Stimulated activated CD4-positive, alpha-beta T cell treated with anti-CD3 and anti-CD28 coated beads, Interleukin-1b, Interleukin-23, amount 100 ng/mL, for 48 hours (primary cell): ENCODE data around the gene GNAL.
"Not testable (repeated sequence)": the region's sequence is repeated elsewhere in the genome, so short reads cannot be mapped to it uniquely, and the experiment has no call there.

Experiments
- DNase-seq: peaks from one replicate; pipeline ENCODE4 v3.0.0-alpha.2; 2020

The GNAL gene

GRCh38 chr18:11688972-11689668 is at the start of gene GNAL:
Gene GNAL, plus strand, starts transcription at chr18:11689264. Its CDS starts 300 bp downstream, at chr18:11689564.
- DNase-seq = peak; percentile 66

GRCh38 chr18:11647310-11647709 is 41.8 kb upstream of the GNAL start:
- DNase-seq = not testable (repeated sequence)

DNA sequence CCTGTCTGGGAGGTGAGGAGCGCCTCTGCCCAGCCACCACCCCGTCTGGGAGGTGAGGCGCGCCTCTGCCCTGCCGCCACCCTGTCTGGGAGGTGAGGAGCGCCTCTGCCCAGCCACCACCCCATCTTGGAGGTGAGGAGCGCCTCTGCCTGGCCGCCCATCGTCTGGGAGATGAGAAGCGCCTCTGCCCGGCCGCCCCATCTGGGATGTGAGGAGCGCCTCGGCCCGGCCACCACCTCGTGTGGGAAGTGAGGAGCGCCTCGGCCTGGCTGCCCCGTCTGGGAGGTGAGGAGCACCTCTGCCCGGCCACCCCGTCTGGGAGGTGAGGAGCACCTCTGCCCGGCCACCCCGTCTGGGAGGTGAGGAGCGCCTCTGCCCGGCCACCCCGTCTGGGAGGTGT is 41.3 kb upstream of the GNAL start:
- not testable (repeated sequence) for DNase-seq

DNA sequence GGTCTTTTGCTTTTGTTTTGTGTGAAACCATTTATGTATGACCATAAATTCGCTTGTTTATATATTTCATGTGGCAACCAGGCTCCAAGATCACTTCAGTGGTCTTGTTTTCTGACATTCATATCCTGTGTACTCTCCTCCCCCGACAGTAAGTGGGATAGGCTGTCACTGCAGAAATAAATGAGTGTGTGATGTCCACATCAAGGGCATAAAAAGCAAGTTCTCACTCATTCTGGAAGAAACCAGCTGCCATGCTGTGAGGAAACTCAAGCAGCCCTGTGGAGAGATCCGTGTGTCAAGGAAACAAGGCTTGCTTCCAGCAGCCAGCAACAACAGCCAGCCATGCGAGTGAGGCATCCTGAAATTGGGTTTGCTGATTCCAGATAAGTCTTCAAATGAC is 39.2 kb upstream of the GNAL start:
- no peak for DNase-seq

DNA sequence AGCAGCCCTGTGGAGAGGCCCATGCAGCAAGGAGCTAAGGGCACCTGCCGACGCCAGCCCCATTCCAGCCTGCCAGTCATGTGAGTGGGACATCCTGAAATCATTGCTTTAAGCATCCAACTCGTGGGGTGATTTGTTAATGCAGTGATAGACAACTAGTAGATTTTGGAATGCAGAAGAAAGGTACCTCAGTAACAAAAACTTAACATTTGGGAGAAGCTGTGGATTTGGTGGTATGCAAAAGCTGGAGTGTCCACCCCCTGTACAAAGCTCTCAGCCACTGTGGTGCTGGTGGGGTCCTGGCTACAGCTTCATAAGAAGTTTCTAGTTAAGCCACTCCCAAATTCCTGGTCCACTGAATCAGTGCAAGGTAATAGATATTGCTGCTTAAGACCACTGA is 37.2 kb upstream of the GNAL start:
- DNase-seq = no peak

- DNase-seq = no peak
Measured at GRCh38 chr18:11653521-11653920, 35.5 kb upstream of the GNAL start.

GRCh38 chr18:11654736-11655605 is 34.1 kb upstream of the GNAL start:
- peak; percentile 47 for DNase-seq

GRCh38 chr18:11655606-11655932 is 33.5 kb upstream of the GNAL start:
- DNase-seq = no peak

DNA sequence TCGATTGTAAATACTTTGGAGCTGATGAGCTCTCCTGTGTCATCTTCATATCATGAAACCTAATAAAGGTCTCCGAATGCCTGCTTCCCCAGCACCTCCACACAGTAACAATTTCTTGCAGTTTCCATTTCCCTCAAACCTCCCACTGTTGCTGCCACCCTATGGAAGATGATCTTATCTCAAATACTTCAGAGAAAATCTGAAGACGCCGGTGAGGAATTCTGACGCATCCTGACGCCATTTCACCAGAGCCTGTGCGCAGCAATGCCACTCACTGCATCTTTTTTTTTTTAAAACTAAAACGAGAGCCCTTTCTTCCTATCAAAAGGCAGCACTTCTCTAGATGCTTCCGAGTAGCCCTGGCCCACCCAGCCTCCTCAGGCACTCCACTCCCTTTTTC is 31.9 kb upstream of the GNAL start:
- no peak for DNase-seq

DNA sequence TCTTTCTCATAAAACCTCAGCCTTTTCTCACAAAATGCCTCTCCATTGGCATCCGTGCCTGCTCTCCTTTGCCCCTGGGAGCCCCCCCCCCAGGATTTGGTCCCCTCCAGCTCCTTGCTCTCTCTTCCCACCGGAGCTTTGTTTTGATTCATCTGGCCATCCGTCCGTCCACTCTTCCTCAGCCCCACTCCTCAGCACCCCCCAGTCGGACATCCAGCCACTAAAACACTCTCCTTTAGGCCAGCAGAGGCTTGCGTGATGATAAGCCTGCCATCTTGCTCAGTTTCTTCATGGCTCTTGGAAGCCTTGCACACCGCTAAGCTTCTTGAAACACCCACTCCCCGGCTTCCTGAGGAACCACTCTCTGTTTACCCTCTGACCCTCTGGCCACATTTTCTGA is 31.5 kb upstream of the GNAL start:
- DNase-seq = no peak

GRCh38 chr18:11658019-11658418 is 31.0 kb upstream of the GNAL start:
- no peak for DNase-seq

DNA sequence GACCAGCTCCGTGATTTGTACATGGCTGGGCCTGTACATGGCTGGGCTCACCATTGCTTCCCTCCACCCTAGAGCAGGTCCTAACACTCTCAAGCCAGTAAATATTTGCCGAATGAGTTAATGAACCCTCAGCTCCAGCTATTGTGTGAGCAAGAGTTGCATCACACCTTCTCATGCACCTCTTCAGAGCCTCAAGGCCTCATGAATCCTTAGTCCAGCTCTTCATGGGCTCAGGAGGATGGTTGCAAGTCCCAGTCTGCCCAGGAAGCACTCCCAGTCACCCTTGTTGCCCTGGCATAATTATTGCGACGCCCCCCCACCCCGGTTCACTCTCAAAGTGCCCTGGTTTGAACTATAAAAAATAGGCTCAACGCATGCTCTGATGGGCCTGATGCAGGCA is 30.1 kb upstream of the GNAL start:
- DNase-seq = no peak

GRCh38 chr18:11660691-11661090 is 28.4 kb upstream of the GNAL start:
- DNase-seq = no peak

DNA sequence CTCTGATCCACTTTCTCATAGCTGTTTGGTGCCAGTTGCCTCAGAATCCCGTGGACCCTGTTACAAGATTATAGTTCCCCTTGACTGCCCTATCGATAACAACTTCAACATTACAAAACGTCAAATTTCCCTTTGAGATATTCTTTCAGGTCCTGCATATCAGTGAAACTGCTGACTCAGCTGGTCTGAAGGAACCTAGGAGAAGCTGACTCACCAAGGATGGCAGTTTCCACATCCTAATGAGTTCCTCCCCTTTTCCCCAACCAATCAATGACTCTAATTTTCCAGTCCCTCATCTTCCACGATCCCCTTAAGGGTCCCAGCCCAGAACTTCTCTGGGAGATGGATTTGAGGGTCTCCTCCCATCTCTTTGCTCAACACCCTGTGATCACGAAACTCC is 27.6 kb upstream of the GNAL start:
- no peak for DNase-seq

GRCh38 chr18:11663439-11664029 is 25.5 kb upstream of the GNAL start:
- no peak for DNase-seq

GRCh38 chr18:11664286-11664685 is 24.8 kb upstream of the GNAL start:
- no peak for DNase-seq

- DNase-seq = no peak
Measured at GRCh38 chr18:11665146-11665545, 23.9 kb upstream of the GNAL start.

DNA sequence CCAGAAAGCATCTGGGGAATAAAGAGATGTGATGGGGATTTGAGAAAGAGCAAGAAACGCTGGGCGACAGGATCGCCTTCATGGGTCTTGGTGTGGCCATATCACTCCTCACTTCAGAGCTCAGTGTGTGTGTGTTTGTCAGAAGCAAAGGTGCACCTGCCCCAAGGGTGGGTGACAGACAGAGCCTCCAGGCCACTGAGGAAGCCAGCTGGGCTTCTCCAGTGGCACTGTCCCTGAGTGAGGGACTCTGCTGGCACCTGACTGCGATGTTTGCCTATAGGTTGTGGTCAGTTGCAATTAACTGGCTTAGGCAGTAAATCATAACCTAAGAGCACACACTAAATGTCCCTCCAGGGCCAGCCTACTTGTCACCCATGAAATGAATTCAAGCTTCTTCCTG is 23.5 kb upstream of the GNAL start:
- no peak for DNase-seq

GRCh38 chr18:11666176-11666575 is 22.9 kb upstream of the GNAL start:
- no peak for DNase-seq

GRCh38 chr18:11666831-11667230 is 22.2 kb upstream of the GNAL start:
- no peak for DNase-seq

DNA sequence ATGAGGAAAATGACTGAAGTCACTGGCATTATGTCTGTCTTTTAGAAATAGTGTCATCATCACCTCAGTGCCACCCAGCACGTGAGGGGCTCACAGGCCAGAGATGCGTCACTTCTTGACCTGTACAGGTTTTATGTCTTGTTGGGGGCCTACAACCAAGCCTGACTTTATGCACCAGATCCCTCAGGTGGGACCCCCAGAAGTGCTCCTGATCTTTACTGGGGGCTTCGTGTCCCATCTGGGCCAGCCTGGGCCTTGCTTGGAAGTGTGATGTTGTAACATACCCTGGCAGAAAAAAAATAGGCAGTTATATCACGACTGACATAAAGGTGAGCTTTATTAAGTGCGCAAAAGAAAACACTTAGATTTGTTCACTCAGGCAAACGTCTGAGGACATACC is 21.5 kb upstream of the GNAL start:
- DNase-seq = no peak

DNA sequence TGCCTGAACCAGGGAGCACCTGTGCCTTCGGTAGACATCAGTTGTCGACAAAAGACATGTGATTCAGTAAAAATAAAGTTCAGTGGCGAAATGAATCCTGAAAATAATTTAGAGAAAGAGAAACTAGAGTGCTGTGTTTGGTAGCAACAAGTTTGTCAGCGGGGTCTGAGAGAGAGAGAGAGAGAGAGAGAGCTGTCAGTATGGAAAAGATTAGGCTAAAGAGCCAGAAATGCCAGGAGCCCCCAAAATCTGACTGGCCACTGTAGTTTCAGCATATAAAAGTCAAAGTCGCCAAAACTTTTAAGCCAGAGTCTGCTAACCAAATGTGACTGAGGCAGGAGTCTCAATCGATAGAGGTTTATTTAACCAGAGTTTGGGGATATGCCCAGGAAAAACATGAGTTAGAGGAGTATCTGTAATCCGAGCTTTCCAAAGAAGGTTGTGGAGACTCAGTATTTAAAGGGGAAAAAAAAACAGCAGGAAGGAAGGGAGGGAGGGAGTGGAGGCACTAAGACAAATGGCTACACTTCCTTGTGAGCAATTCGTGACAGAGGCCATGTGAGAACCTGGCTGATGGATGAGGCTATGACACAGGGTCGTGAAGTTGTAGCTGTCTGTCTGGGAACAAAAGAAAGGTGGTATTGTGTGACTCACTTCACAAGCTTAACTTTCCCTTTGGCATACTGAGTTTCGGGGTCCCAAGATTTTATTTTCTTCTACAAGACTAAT is 20.5 kb upstream of the GNAL start:
- no peak for DNase-seq

- DNase-seq = no peak
Measured at GRCh38 chr18:11669271-11669947, 19.7 kb upstream of the GNAL start.
